GM19240 (cell line): ENCODE measurements around the gene CNPY4.
"Not testable (repeated sequence)": the region's sequence is repeated elsewhere in the genome, so short reads cannot be mapped to it uniquely, and the experiment has no call there.

Experiments used
- DNase-seq: peaks from one replicate; pipeline ENCODE4 v3.0.0; 2011; ENCODE audit warnings: low spot score; ENCODE audit not compliant: insufficient read length

The CNPY4 gene

GRCh38 chr7:100146350-100146749 is 26.9 kb downstream of the CNPY4 start:
- not testable (repeated sequence) for DNase-seq

GRCh38 chr7:100147278-100147677 is 27.8 kb downstream of the CNPY4 start:
- DNase-seq, result no peak

GRCh38 chr7:100148225-100148558 is 28.8 kb downstream of the CNPY4 start:
- no peak for DNase-seq

- peak; percentile 98 for DNase-seq
These were observed 29.3 kb downstream of the CNPY4 start, which contains the start of gene LAMTOR4 for GRCh38 chr7:100148559-100149328. Gene LAMTOR4, plus strand, starts transcription at chr7:100148918. Its CDS starts 55 bp downstream, at chr7:100148973.

GRCh38 chr7:100152404-100152803 is 33.0 kb downstream of the CNPY4 start:
- DNase-seq, result no peak

- DNase-seq, result no peak
These were observed 33.7 kb downstream of the CNPY4 start for GRCh38 chr7:100152937-100153666.

- no peak for DNase-seq
These were observed 34.5 kb downstream of the CNPY4 start for GRCh38 chr7:100153708-100154535.

- no peak for DNase-seq
These were observed 35.4 kb downstream of the CNPY4 start for GRCh38 chr7:100154651-100155491.

GRCh38 chr7:100155553-100156317 is 36.3 kb downstream of the CNPY4 start:
- no peak for DNase-seq

GRCh38 chr7:100156331-100157068 is 37.1 kb downstream of the CNPY4 start:
- no peak for DNase-seq

GRCh38 chr7:100157069-100157333 is 37.6 kb downstream of the CNPY4 start:
- no peak for DNase-seq

GRCh38 chr7:100157334-100158228 is 38.1 kb downstream of the CNPY4 start:
- DNase-seq, result no peak

GRCh38 chr7:100158229-100159098 is 39.0 kb downstream of the CNPY4 start, which contains the start of gene TRAPPC14:
Gene TRAPPC14, minus strand, starts transcription at chr7:100158723. Its CDS starts 224 bp downstream, at chr7:100158499.
- DNase-seq, result peak; percentile 90

GRCh38 chr7:100159099-100159623 is 39.7 kb downstream of the CNPY4 start:
- DNase-seq, result no peak

GRCh38 chr7:100160067-100160466 is 40.6 kb downstream of the CNPY4 start:
- no peak for DNase-seq

- no peak for DNase-seq
These were observed 43.6 kb downstream of the CNPY4 start for GRCh38 chr7:100163006-100163531.

GRCh38 chr7:100163871-100164270 is 44.4 kb downstream of the CNPY4 start:
- DNase-seq, result no peak
